ENCODE results near the gene CRELD2. TPM values are rescaled to one million over a fixed set of nuclear protein-coding genes. Genes with fewer than 3 reads are reported as not detected.

The CRELD2 gene
- total RNA-seq, 2 experiments from 2014 or later: 21.2 to 23.3 TPM

GRCh38 chr22:49899530-49899929 is 18.9 kb upstream of the CRELD2 start:
- ChIA-PET POLR2A (no interaction called here), CTCF (no interaction called here)
- DNase-seq (peak in 1 of 14 experiments; percentile 23), ATAC-seq (ENCODE audit: poor library complexity) (no peak)
- H3K27me3 ChIP-seq (ENCODE audit: control insufficient read depth in 1 of 2, insufficient read depth in 2 of 2, low read length in 2 of 2): no peaks in the 10 kb centered on the region
- Mint-ChIP-seq H3K4me3 (no peak overlapping the region), H3K27me3 (no peaks in the 10 kb centered on the region), H3K9me3 (no peaks in the 10 kb centered on the region), H3K4me1 (ENCODE audit: low read depth) (no peaks in the 10 kb centered on the region), H3K36me3 (ENCODE audit: low read depth) (peaks cover 38% of the 10 kb centered on the region), H3K27ac (peak overlapping the region; percentile 30)
- H3K4me1 ChIP-seq (ENCODE audit: insufficient read depth, low read length): no peaks in the 10 kb centered on the region
- H3K9me3 ChIP-seq (ENCODE audit: control insufficient read depth in 1 of 2, insufficient read depth in 1 of 2, low read length in 2 of 2): peaks cover 0 to 5% of the 10 kb centered on the region in 2 experiments
- no peak overlapping the region for H3K27ac ChIP-seq (ENCODE audit: low read depth in 1 of 2, low read length in 2 of 2)
- TF ChIP-seq CTCF (IDR thresholded peaks at IDR 0.05): no peak
- H3K4me3 ChIP-seq (ENCODE audit: low read length): no peak overlapping the region
- peaks cover 37% of the 10 kb centered on the region for H3K36me3 ChIP-seq (ENCODE audit: insufficient read depth, low read length)
- intact Hi-C loops (cut with DNase I, micrococcal nuclease): no loop called here

DNA sequence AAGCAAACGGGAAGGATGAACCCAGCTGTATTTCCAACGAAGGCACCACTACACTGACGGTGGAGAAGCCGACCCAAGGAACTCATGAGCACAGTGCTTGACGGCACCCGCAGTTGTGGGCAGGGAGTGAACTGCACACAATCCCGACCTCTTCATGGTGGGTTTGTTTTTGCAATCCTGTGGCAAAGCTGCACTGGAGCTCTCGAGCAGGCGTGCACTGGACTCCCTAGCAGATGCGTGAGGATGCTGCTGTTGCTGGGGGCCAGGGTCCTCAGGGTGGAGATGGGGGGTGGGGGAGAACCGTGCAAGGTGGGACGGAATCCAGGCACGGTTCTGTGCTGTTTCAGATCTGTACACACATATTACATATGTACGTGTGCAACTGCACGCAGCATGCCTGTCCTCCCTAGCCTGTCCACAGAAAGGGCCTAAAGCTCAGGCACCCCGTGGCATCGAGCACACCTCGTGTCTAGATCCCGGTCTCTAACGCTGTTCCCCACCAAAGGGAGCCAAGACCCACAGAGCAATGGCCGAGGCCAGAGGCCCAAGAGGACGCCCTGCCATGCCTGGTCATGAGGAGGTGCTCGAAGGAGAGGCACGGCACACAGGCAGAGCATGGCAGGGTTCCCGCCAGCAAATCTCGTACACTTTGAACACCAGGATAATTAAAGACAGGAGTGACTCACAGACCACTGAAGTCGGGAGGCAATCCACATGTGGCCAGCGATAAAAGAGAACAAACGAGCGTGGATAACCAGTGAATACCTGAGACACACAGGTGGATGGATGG is 17.8 kb upstream of the CRELD2 start:
- intact Hi-C loops (cut with DNase I, micrococcal nuclease): no loop called here
- ChIA-PET CTCF (no interaction called here), POLR2A (no interaction called here)
- TF ChIP-seq CTCF (IDR thresholded peaks at IDR 0.05): no peak
- DNase-seq (no peak), ATAC-seq (ENCODE audit: poor library complexity) (no peak)
- Mint-ChIP-seq H3K36me3 (ENCODE audit: low read depth) (peaks cover 47% of the 10 kb centered on the region), H3K4me1 (ENCODE audit: low read depth) (no peaks in the 10 kb centered on the region), H3K27me3 (no peaks in the 10 kb centered on the region), H3K9me3 (no peaks in the 10 kb centered on the region), H3K27ac (no peak overlapping the region), H3K4me3 (no peak overlapping the region)
- H3K9me3 ChIP-seq (ENCODE audit: control insufficient read depth in 1 of 2, insufficient read depth in 1 of 2, low read length in 2 of 2): no peaks in the 10 kb centered on the region
- no peak overlapping the region for H3K4me3 ChIP-seq (ENCODE audit: low read length)
- peaks cover 45% of the 10 kb centered on the region for H3K36me3 ChIP-seq (ENCODE audit: insufficient read depth, low read length)
- H3K27me3 ChIP-seq (ENCODE audit: control insufficient read depth in 1 of 2, insufficient read depth in 2 of 2, low read length in 2 of 2): no peaks in the 10 kb centered on the region
- no peak overlapping the region for H3K27ac ChIP-seq (ENCODE audit: low read depth in 1 of 2, low read length in 2 of 2)
- H3K4me1 ChIP-seq (ENCODE audit: insufficient read depth, low read length): no peaks in the 10 kb centered on the region

- H3K27me3 Mint-ChIP-seq: no peaks in the 10 kb centered on the region
- H3K4me1 ChIP-seq (ENCODE audit: insufficient read depth, low read length): no peaks in the 10 kb centered on the region
- H3K36me3 Mint-ChIP-seq (ENCODE audit: low read depth): peaks cover 53% of the 10 kb centered on the region
- ChIA-PET POLR2A (no interaction called here), CTCF (no interaction called here)
- H3K9me3 Mint-ChIP-seq: no peaks in the 10 kb centered on the region
- peaks cover 51% of the 10 kb centered on the region for H3K36me3 ChIP-seq (ENCODE audit: insufficient read depth, low read length)
- H3K27me3 ChIP-seq (ENCODE audit: control insufficient read depth in 1 of 2, insufficient read depth in 2 of 2, low read length in 2 of 2): no peaks in the 10 kb centered on the region
- H3K27ac Mint-ChIP-seq: no peak overlapping the region
- no peak overlapping the region for H3K4me3 Mint-ChIP-seq
- TF ChIP-seq CTCF (IDR thresholded peaks at IDR 0.05): no peak
- no peaks in the 10 kb centered on the region for H3K9me3 ChIP-seq (ENCODE audit: control insufficient read depth in 1 of 2, insufficient read depth in 1 of 2, low read length in 2 of 2)
- ATAC-seq (ENCODE audit: poor library complexity) (no peak), DNase-seq (no peak)
- no peaks in the 10 kb centered on the region for H3K4me1 Mint-ChIP-seq (ENCODE audit: low read depth)
- intact Hi-C loops (cut with DNase I, micrococcal nuclease): no loop called here
- no peak overlapping the region for H3K27ac ChIP-seq (ENCODE audit: low read depth in 1 of 2, low read length in 2 of 2)
- H3K4me3 ChIP-seq (ENCODE audit: low read length): no peak overlapping the region
Observed at GRCh38 chr22:49901457-49901856, 17.0 kb upstream of the CRELD2 start.

Measured in CD4-positive, alpha-beta T cell (primary cell).